ENCODE data around the gene USP24. TPM values are rescaled to one million over a fixed set of nuclear protein-coding genes. Genes with fewer than 3 reads are reported as not detected.

USP24 gene
- total RNA-seq, 1 donor, result 43.1 TPM

DNA sequence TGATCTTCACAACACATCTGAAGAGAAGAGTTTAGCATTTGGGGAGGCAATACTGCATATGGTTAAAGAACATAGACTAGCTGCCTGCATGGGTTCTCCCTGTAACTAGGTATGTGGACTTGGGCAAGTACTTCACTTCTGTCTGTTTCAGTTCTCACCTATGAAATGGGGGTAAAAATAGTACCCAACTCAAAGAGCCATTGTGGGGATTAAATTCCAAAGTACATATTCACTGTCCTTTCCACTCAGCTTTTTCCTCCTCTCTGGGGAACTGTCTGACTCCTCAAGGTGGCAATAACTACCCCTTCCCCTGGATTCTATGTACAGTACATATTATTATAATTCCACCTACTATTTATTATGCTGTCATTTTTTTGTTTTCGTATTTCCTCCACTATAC, 44.7 kb downstream of the USP24 start:
- no peak for DNase-seq (ENCODE audit: insufficient read length, low spot score, missing footprints)
- TF ChIP-seq CTCF (IDR thresholded peaks at IDR 0.05; ENCODE audit: extremely low read depth, low read depth, low read length), result no peak
- H2AFZ ChIP-seq (ENCODE audit: low read length), result no peak overlapping the region
- no peaks in the 10 kb centered on the region for H3K9me3 ChIP-seq (ENCODE audit: low read depth, low read length)
- H3K4me2 ChIP-seq (ENCODE audit: insufficient read depth, low read length), result no peak overlapping the region
- H3K36me3 ChIP-seq (ENCODE audit: insufficient read depth, low read length), result peaks cover 16% of the 10 kb centered on the region
- no peaks in the 10 kb centered on the region for H3K4me1 ChIP-seq (ENCODE audit: insufficient read depth, low read length)
- no peak overlapping the region for H3K27ac ChIP-seq (ENCODE audit: low read depth, low read length)
- no peak overlapping the region for H3K4me3 ChIP-seq (ENCODE audit: insufficient read depth, low read length)
- peaks cover 11% of the 10 kb centered on the region for H3K79me2 ChIP-seq (ENCODE audit: insufficient read depth, low read length)
- no peaks in the 10 kb centered on the region for H3K27me3 ChIP-seq (ENCODE audit: insufficient read depth, low read length)
- H4K20me1 ChIP-seq (ENCODE audit: insufficient read depth, low read length), result no peaks in the 10 kb centered on the region

GRCh38 chr1:55169126-55169525, 46.0 kb downstream of the USP24 start:
- peaks cover 22% of the 10 kb centered on the region for H3K36me3 ChIP-seq (ENCODE audit: insufficient read depth, low read length)
- no peaks in the 10 kb centered on the region for H3K9me3 ChIP-seq (ENCODE audit: low read depth, low read length)
- DNase-seq (ENCODE audit: insufficient read length, low spot score, missing footprints), result no peak
- peaks cover 6% of the 10 kb centered on the region for H3K79me2 ChIP-seq (ENCODE audit: insufficient read depth, low read length)
- TF ChIP-seq CTCF (IDR thresholded peaks at IDR 0.05; ENCODE audit: extremely low read depth, low read depth, low read length), result no peak
- no peaks in the 10 kb centered on the region for H4K20me1 ChIP-seq (ENCODE audit: insufficient read depth, low read length)
- no peak overlapping the region for H3K4me2 ChIP-seq (ENCODE audit: insufficient read depth, low read length)
- no peak overlapping the region for H3K27ac ChIP-seq (ENCODE audit: low read depth, low read length)
- no peaks in the 10 kb centered on the region for H3K4me1 ChIP-seq (ENCODE audit: insufficient read depth, low read length)
- no peak overlapping the region for H3K4me3 ChIP-seq (ENCODE audit: insufficient read depth, low read length)
- H2AFZ ChIP-seq (ENCODE audit: low read length), result no peak overlapping the region
- no peaks in the 10 kb centered on the region for H3K27me3 ChIP-seq (ENCODE audit: insufficient read depth, low read length)

DNA sequence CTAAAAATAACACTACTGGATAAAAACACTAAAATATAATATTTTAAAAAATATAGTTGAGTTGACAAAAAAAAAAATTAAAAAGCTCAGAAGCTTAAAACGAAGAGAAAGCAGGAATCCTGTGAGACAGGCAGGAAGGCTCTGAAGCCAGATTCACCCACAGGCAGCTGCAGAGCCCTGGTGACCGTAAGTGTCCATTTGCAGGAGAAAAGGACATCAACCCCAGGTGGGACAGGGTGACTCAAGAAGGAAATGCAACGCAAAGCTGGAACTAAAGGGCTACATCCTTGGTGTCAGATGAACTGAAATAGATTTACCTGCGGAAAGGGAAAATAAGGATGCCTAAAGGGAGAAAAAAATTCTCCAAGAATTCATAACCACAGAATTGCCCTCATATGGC, 46.8 kb downstream of the USP24 start:
- Histone ChIP-seq H3K4me2 (ENCODE audit: insufficient read depth, low read length) (no peak overlapping the region), H3K79me2 (ENCODE audit: insufficient read depth, low read length) (peaks cover 4% of the 10 kb centered on the region), H3K27me3 (ENCODE audit: insufficient read depth, low read length) (no peaks in the 10 kb centered on the region), H4K20me1 (ENCODE audit: insufficient read depth, low read length) (no peaks in the 10 kb centered on the region), H3K36me3 (ENCODE audit: insufficient read depth, low read length) (peaks cover 25% of the 10 kb centered on the region), H3K4me3 (ENCODE audit: insufficient read depth, low read length) (no peak overlapping the region), H3K4me1 (ENCODE audit: insufficient read depth, low read length) (no peaks in the 10 kb centered on the region), H3K9me3 (ENCODE audit: low read depth, low read length) (no peaks in the 10 kb centered on the region), H2AFZ (ENCODE audit: low read length) (no peak overlapping the region), H3K27ac (ENCODE audit: low read depth, low read length) (no peak overlapping the region)
- DNase-seq (ENCODE audit: insufficient read length, low spot score, missing footprints), result no peak
- TF ChIP-seq CTCF (IDR thresholded peaks at IDR 0.05; ENCODE audit: extremely low read depth, low read depth, low read length), result no peak

DNA sequence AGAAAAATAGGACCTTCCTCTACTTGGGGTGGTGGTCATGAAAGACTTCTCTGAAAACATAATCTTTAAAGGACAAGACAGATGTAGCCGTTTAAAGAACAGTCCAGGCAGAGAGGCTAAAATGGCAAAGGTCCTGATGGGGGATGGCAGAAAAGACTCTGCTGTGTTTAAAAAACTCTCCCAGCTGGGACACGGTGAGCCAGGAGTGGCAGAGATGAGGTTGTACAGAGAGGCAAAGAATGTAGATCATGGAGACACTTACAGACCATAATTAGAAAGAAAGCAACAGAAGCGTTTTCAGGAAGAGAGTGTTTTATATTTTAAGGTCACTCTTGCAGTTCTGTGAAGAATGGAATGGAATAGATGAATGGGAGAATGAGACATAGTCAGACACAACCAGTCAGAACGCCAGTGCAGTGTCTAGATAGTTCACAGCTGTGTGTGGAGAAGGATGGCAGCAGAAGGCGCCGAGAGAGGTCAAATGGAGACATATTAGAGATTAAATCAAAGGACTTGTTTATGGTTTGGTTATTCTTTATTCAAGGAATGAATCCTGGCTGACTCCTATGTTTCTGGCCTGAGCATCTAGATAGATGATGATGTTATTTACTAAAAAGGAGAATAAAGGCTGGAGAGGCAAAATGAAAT, 47.8 kb downstream of the USP24 start:
- H3K36me3 ChIP-seq (ENCODE audit: insufficient read depth, low read length), result peaks cover 25% of the 10 kb centered on the region
- no peak overlapping the region for H3K4me3 ChIP-seq (ENCODE audit: insufficient read depth, low read length)
- no peaks in the 10 kb centered on the region for H4K20me1 ChIP-seq (ENCODE audit: insufficient read depth, low read length)
- H3K79me2 ChIP-seq (ENCODE audit: insufficient read depth, low read length), result peaks cover 4% of the 10 kb centered on the region
- no peak overlapping the region for H3K27ac ChIP-seq (ENCODE audit: low read depth, low read length)
- H3K4me1 ChIP-seq (ENCODE audit: insufficient read depth, low read length), result no peaks in the 10 kb centered on the region
- TF ChIP-seq CTCF (IDR thresholded peaks at IDR 0.05; ENCODE audit: extremely low read depth, low read depth, low read length), result no peak
- H3K4me2 ChIP-seq (ENCODE audit: insufficient read depth, low read length), result no peak overlapping the region
- DNase-seq (ENCODE audit: insufficient read length, low spot score, missing footprints), result no peak
- no peaks in the 10 kb centered on the region for H3K9me3 ChIP-seq (ENCODE audit: low read depth, low read length)
- no peaks in the 10 kb centered on the region for H3K27me3 ChIP-seq (ENCODE audit: insufficient read depth, low read length)
- no peak overlapping the region for H2AFZ ChIP-seq (ENCODE audit: low read length)

Data from osteoblast (primary cell).